Measurements from ENCODE around the gene MTUS2. TPM values are rescaled to one million over a fixed set of nuclear protein-coding genes. Genes with fewer than 3 reads are reported as not detected.
A peak's percentile ranks its signal among the peaks of the same experiment; 100 is the strongest.

MTUS2 gene
- total RNA-seq, 1 experiment from 2014 or later = not detected

GRCh38 chr13:29161676-29162075 lies 341.5 kb downstream of the MTUS2 start:
- POLR2A ChIA-PET (ENCODE audit: unreplicated experiment) = no interaction called here
- intact Hi-C loops (cut with micrococcal nuclease) = no loop called here
- CTCF ChIA-PET = no interaction called here

GRCh38 chr13:29162638-29163235 lies 342.6 kb downstream of the MTUS2 start:
- BruUV-seq (replicated peaks) = no TSS peak
- Histone ChIP-seq H3K36me3 (ENCODE audit: low read depth, low read length) (no peaks in the 10 kb centered on the region), H3K27me3 (ENCODE audit: low read length) (peaks cover 20% of the 10 kb centered on the region; the same call in 1 of the 2 replicates), H3K9me2 (replicated peaks; ENCODE audit: low read length) (no peaks in the 10 kb centered on the region), H3K4me1 (ENCODE audit: insufficient read depth, low read length) (no peaks in the 10 kb centered on the region), H3K4me2 (ENCODE audit: low read length) (no peak overlapping the region), H3F3A (ENCODE audit: low read length, unreplicated experiment) (no peaks in the 10 kb centered on the region), H3K4me3 (ENCODE audit: low read length) (no peak overlapping the region), H4K20me1 (ENCODE audit: low read length) (no peaks in the 10 kb centered on the region), H3K79me2 (ENCODE audit: low read length) (no peaks in the 10 kb centered on the region), H3K27ac (ENCODE audit: low read length) (no peak overlapping the region), H3K9me3 (ENCODE audit: low read length) (0 out of 2 replicates have a peak, but pooled peaks cover 3% of the 10 kb centered on the region), H2AFZ (ENCODE audit: low read length) (no peak overlapping the region), H3K9ac (ENCODE audit: low read length) (no peak overlapping the region)
- intact Hi-C loops (cut with micrococcal nuclease) = no loop called here
- DNase-seq (peak; percentile 20), ATAC-seq (no peak)
- ChIA-PET POLR2A (ENCODE audit: unreplicated experiment) (no interaction called here), CTCF (no interaction called here)
- TF ChIP-seq EZH2 (IDR thresholded peaks at IDR 0.05; ENCODE audit: low read length, unreplicated experiment) = no peak
- TF ChIP-seq EZH2phosphoT487 (IDR thresholded peaks at IDR 0.05; ENCODE audit: borderline replicate concordance, low read length) = no peak
- TF ChIP-seq CTCF (conservative IDR thresholded peaks at IDR 0.05; ENCODE audit: low read depth, low read length) = no peak

More at GRCh38 chr13:29161676-29162075, 341.5 kb downstream of the MTUS2 start:
- Histone ChIP-seq H3K79me2 (ENCODE audit: low read length) (no peaks in the 10 kb centered on the region), H3K4me1 (ENCODE audit: insufficient read depth, low read length) (no peaks in the 10 kb centered on the region), H4K20me1 (ENCODE audit: low read length) (no peaks in the 10 kb centered on the region), H3K9me3 (ENCODE audit: low read length) (0 out of 2 replicates have a peak, but pooled peaks cover under 1% of the 10 kb centered on the region), H3K36me3 (ENCODE audit: low read depth, low read length) (no peaks in the 10 kb centered on the region), H3K27me3 (ENCODE audit: low read length) (peaks cover 18% of the 10 kb centered on the region; the same call in 1 of the 2 replicates), H3F3A (ENCODE audit: low read length, unreplicated experiment) (no peaks in the 10 kb centered on the region), H3K4me2 (ENCODE audit: low read length) (no peak overlapping the region), H2AFZ (ENCODE audit: low read length) (no peak overlapping the region), H3K4me3 (ENCODE audit: low read length) (no peak overlapping the region), H3K27ac (ENCODE audit: low read length) (no peak overlapping the region), H3K9ac (ENCODE audit: low read length) (no peak overlapping the region), H3K9me2 (replicated peaks; ENCODE audit: low read length) (no peaks in the 10 kb centered on the region)
- no peak for ATAC-seq
- TF ChIP-seq EZH2 (IDR thresholded peaks at IDR 0.05; ENCODE audit: low read length, unreplicated experiment) (no peak), EZH2phosphoT487 (IDR thresholded peaks at IDR 0.05; ENCODE audit: borderline replicate concordance, low read length) (no peak), CTCF (conservative IDR thresholded peaks at IDR 0.05; ENCODE audit: low read depth, low read length) (no peak)
- DNase-seq = no peak
- no TSS peak for BruUV-seq (replicated peaks)

GRCh38 chr13:29164116-29164515 lies 344.0 kb downstream of the MTUS2 start:
- no peak overlapping the region for H3K9ac ChIP-seq (ENCODE audit: low read length)
- DNase-seq = no peak
- POLR2A ChIA-PET (ENCODE audit: unreplicated experiment) = no interaction called here
- no peak for TF ChIP-seq EZH2phosphoT487 (IDR thresholded peaks at IDR 0.05; ENCODE audit: borderline replicate concordance, low read length)
- TF ChIP-seq CTCF (conservative IDR thresholded peaks at IDR 0.05; ENCODE audit: low read depth, low read length) = no peak
- TF ChIP-seq EZH2 (IDR thresholded peaks at IDR 0.05; ENCODE audit: low read length, unreplicated experiment) = no peak
- H3K4me3 ChIP-seq (ENCODE audit: low read length) = no peak overlapping the region
- 0 out of 2 replicates have a peak, but pooled peaks cover 3% of the 10 kb centered on the region for H3K9me3 ChIP-seq (ENCODE audit: low read length)
- no peak overlapping the region for H3K27ac ChIP-seq (ENCODE audit: low read length)
- CTCF ChIA-PET = no interaction called here
- H3F3A ChIP-seq (ENCODE audit: low read length, unreplicated experiment) = no peaks in the 10 kb centered on the region
- H3K36me3 ChIP-seq (ENCODE audit: low read depth, low read length) = no peaks in the 10 kb centered on the region
- no peaks in the 10 kb centered on the region for H3K9me2 ChIP-seq (replicated peaks; ENCODE audit: low read length)
- peaks cover 21% of the 10 kb centered on the region; the same call in 1 of the 2 replicates for H3K27me3 ChIP-seq (ENCODE audit: low read length)
- H4K20me1 ChIP-seq (ENCODE audit: low read length) = no peaks in the 10 kb centered on the region
- no peak overlapping the region for H2AFZ ChIP-seq (ENCODE audit: low read length)
- no TSS peak for BruUV-seq (replicated peaks)
- intact Hi-C loops (cut with micrococcal nuclease) = no loop called here
- no peak overlapping the region for H3K4me2 ChIP-seq (ENCODE audit: low read length)
- H3K4me1 ChIP-seq (ENCODE audit: insufficient read depth, low read length) = no peaks in the 10 kb centered on the region
- no peak for ATAC-seq
- no peaks in the 10 kb centered on the region for H3K79me2 ChIP-seq (ENCODE audit: low read length)
